ENCODE results near the gene RRM2.

Gene RRM2

GRCh38 chr2:10158681-10159080, 36.1 kb downstream of the RRM2 start:
- DNase-seq (ENCODE audit: low read depth in 3 of 3), result no peak

GRCh38 chr2:10159086-10159485, 36.5 kb downstream of the RRM2 start:
- DNase-seq (ENCODE audit: low read depth in 3 of 3), result no peak

DNA sequence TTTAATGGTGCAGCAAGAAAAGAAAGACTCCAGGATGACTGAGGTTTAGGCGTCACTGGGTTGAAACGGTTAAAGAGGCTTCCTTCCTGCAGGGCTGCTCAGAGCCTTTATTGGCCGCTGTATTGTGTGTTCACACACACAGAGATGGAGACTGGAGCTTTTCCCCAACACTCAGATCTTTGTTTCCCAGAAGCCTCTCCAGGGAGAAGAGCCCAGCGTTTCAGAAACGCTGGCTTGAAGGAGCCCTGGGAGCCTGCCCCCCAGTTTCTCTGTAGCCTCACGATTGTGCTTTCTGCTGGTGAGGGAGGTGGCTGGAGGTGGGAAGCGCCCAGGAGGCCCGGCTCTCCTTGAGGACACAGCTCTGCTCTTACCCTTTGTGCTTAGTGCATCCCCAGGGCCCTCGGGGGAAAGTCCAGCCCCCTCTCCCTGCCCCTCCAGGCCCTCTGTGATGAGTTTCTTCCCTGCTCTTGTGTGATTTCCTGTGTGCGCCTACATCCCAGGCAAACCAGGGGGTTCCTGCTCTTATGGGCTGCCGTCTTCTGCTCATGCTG, 37.1 kb downstream of the RRM2 start:
- DNase-seq (ENCODE audit: low read depth in 3 of 3), result no peak

- DNase-seq (ENCODE audit: low read depth in 3 of 3), result no peak
Observed at GRCh38 chr2:10160203-10160955, 37.8 kb downstream of the RRM2 start.

DNA sequence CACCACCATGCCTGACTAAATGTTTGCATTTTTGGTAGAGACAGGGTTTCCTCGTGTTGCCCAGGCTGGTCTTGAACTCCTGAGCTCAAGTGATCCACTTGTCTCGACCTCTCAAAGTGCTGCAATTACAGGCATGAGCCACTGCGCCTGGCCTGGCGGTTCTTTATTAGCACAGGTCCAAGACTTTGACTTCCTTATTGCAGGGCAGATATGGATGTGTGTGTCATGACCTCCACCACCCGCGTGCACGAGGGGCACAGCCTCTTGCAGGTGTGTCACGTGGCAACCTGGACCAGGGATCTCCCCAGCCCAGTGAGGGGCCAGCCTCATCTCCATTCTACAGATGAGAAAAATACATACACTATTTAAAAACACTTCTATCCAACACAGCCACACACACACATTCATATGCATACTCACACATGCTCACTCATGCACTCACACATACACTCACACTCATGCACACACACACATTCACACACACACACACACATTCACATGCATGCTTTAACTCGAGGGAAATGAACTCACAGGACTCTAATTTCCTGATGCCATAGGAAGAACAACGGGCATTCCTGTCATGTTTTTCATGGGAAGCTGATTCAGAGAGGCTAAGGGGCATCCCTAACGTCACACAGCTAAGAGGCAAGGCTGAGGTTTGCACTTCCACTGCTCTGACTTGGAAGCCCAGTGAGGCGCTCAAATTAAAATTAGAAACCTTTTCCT, 38.8 kb downstream of the RRM2 start:
- no peak for DNase-seq (ENCODE audit: low read depth in 3 of 3)

DNA sequence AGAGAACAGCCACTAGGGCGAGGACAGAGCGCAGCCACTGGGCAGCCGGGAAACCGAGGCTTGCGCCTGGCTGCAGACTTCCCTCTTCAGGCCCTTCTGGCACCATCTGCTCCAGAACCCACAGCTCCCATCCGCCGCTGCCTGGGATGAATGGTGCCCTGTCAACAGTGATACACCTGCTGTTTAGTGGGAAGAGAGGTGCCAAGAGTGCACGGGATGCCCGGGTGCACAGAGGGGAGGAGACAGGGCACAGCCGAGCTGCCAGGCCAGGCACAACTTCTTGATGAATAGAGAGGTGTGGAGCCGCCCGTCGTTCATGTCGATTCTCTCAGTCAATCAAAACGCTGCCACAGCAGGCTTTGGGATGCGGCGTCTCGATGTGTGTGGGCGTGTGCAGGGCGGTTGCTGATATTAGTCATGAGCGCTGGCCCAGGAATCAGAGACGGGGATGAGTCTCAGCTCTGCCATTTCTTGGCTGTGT, 39.5 kb downstream of the RRM2 start:
- DNase-seq (ENCODE audit: low read depth in 3 of 3), result no peak

- DNase-seq (ENCODE audit: low read depth in 3 of 3), result no peak
Observed at GRCh38 chr2:10162586-10163497, 40.3 kb downstream of the RRM2 start.

DNA sequence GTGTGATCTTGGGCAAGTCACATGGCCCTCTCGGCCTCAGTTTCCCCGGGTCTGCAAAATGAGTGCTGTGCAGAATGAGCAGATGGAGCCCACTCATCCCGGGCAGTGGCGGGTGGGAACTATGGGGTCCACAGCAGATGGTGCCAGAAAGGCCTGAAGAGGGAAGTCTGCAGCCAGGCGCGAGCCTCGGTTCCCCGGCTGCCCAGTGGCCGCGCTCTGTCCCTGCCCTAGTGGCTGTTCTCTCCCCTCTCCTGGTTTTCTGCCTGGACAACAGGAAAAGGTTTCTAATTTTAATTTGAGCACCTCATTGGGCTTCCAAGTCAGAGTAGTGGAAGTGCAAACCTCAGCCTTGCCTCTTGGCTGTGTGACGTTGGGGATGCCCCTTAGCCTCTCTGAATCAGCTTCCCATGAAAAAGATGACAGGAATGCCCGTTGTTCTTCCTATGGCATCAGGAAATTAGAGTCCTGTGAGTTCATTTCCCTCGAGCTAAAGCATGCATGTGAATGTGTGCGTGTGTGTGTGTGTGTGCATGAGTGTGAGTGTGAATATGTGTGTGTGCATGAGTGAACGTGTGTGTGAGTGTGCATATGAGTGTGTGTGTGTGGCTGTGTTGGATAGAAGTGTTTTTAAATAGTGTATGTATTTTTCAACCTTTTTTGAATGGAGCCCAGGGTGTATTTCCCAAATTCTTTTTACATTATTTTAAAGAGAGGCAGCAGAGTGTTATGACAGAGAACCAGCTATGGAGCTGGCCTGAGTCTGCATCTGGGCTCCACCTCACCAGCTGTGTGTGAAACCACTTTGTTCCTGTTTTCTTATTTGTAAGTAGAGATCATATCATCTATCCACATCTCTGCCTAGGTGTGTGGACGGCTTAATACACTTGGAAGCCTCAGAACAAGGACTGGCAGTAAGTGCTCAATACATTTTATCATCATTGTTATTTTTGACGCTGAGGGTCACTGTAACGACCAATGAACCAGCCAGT, 41.3 kb downstream of the RRM2 start:
- DNase-seq (ENCODE audit: low read depth in 3 of 3), result no peak

DNA sequence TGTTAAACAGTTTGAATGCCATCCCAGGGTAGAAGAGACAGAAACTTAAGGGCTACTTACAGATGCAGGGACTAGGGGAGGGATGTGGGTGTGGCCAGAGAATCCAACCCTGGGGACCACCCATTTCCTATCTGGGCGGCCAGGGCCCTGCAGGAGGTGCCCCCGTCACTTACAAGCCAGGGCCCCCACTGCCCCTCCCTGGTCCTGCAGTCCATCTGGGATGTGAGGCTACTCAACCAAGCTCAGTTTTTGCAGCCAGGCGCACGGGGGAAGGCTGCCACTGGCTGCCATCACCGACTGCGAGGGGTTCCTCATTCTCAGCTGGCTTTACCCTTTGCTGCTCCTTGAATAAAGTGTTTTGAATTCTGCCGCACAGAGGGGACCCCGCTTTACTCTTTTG, 42.1 kb downstream of the RRM2 start:
- DNase-seq (ENCODE audit: low read depth in 3 of 3), result no peak

- no peak for DNase-seq (ENCODE audit: low read depth in 3 of 3)
Observed at GRCh38 chr2:10165282-10165681, 42.7 kb downstream of the RRM2 start.

- DNase-seq (ENCODE audit: low read depth in 3 of 3), result no peak
Observed at GRCh38 chr2:10165861-10166675, 43.5 kb downstream of the RRM2 start.

DNA sequence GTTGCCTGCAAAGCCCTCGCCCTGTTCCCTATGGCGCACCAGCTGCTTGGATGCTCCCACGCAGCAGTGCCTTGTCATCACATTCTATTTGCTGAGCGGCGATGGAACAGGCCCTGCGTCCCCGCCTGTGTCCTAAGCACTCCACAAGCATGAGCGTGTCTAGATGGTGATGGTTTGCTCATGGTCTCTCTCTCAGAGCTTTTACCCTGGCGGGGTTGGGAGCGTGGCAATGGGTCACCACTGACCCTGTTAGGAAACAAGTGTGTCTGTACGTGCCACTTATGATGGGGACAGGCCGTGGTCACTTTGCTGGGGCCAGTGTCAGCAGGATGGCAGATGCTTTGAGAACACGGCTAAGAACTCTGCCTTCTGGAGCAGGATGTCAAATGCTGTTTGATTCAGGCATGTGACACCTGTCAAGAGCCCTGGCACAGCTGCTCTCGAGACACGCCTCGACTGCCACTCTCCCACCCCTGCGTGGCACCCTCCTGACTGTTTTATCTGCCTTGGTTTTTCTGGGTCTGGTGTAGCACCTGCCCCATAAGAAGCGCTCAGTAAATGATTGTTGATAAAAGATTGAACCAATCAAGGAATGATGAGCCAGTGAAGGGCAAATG, 44.2 kb downstream of the RRM2 start:
- no peak for DNase-seq (ENCODE audit: low read depth in 3 of 3)

- DNase-seq (ENCODE audit: low read depth in 3 of 3), result no peak
Observed at GRCh38 chr2:10167316-10167715, 44.8 kb downstream of the RRM2 start.

GRCh38 chr2:10168221-10168620, 45.7 kb downstream of the RRM2 start:
- DNase-seq (ENCODE audit: low read depth in 3 of 3), result no peak

GRCh38 chr2:10169053-10169578, 46.6 kb downstream of the RRM2 start:
- DNase-seq (ENCODE audit: low read depth in 3 of 3), result no peak

DNA sequence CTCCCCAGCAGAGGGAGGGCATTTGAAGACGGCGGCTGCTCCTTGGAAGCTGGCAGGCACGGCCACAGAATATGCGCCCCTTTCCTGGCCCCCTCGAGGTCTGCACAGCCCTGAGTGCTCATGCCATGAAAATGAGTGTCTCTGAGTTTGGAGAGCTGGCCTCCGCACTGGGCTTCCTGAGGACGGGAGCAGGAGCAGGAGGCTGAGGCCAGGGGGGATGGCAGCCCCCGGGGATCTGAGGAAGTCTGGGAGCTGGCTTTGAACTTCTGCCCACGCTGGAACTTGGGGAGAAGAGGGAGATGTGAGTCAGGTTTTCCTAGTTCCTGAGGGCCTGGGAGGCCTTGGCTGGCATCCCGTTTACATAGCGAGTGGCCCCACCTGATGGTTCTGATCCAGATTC, 47.0 kb downstream of the RRM2 start:
- DNase-seq (ENCODE audit: low read depth in 3 of 3), result no peak

DNA sequence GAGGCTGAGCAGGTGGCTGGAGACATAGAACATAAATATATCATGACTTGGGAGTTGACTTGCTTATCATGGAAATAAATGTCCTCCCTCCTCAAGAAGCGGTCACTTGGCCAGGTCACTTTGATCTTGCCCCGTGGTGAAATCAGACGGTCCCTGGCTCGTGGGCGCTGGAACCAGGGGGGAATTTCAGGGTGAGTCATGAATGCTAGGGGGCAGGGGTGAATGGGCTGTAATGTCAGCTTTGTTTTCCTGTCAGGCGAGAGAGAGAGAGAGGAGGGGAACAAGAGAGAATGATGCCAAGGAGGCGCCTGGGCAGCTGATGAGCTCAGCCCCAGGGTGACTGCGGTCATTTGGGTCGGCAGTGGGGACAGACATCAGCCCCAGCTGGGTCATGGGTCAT, 47.7 kb downstream of the RRM2 start:
- DNase-seq (ENCODE audit: low read depth in 3 of 3), result no peak

- DNase-seq (ENCODE audit: low read depth in 3 of 3), result no peak
Observed at GRCh38 chr2:10171006-10171800, 48.7 kb downstream of the RRM2 start.

Measured in stimulated activated CD4-positive, alpha-beta T cell treated with anti-CD3 and anti-CD28 coated beads, TNF-alpha, amount 100 ng/mL, for 48 hours (primary cell).